Upper lobe of left lung (tissue), 4 donors: ENCODE measurements around the gene CARD18.

Experiments used
- CTCF ChIP-seq, 6 experiments: fragments of 450-650 bp in 4 of 6; fragments of 200-600 bp in 2 of 6; sonication (generic) in 2 of 6; IDR thresholded peaks; one replicate each; pipeline ENCODE4 v1.5.1; 2016 to 2019; ENCODE audit warnings: antibody characterized with exemption in 6 of 6
- EP300 ChIP-seq, 4 donors: sonication (generic); formaldehyde crosslinking; IDR thresholded peaks; one replicate each; pipeline ENCODE4 v1.5.1; 2017; ENCODE audit warnings: antibody characterized with exemption in 4 of 4, control low read depth in 2 of 4
- POLR2A ChIP-seq, 4 donors: fragments of 450-650 bp; IDR thresholded peaks; one replicate each; pipeline ENCODE4 v1.5.1; 2016 to 2017; ENCODE audit warnings: antibody characterized with exemption in 4 of 4, mild to moderate bottlenecking in 2 of 4
- POLR2AphosphoS5 ChIP-seq, 2 donors: sonication (generic); formaldehyde crosslinking; IDR thresholded peaks; one replicate each; pipeline ENCODE4 v1.5.1; 2017; ENCODE audit warnings: antibody characterized with exemption in 2 of 2

- TF ChIP-seq CTCF (IDR thresholded peaks at IDR 0.05) (no peak), POLR2AphosphoS5 (IDR thresholded peaks at IDR 0.05) (no peak), POLR2A (IDR thresholded peaks at IDR 0.05) (no peak), EP300 (IDR thresholded peaks at IDR 0.05) (no peak)
Measured at GRCh38 chr11:105137286-105137685, 2.3 kb downstream of the CARD18 start.
